Panc1 (cell line): ENCODE measurements around the gene MAEA. TPM values are rescaled to one million over a fixed set of nuclear protein-coding genes. Genes with fewer than 3 reads are reported as not detected.

Experiments used
- ATAC-seq: fragments of 200-7000 bp; cut with Tn5 transposase; 2 replicates; pipeline ENCODE4 v1.9.1; 2020; ENCODE audit warnings: mild to moderate bottlenecking, moderate library complexity
- BruUV-seq: library from RNA; stranded (reverse); fragments of 400-500 nt; replicated peaks from 2 replicates; lab custom pipeline; 2021; lab: Mats Ljungman, UMichigan
- CTCF ChIA-PET: fragments of 300-600 bp; sonication (Branson Sonifier 250); formaldehyde crosslinking; loops from one replicate; lab custom pipeline; 2022; ENCODE audit warnings: antibody characterized with exemption; lab: Charles Lee
- POLR2A ChIA-PET: fragments of 300-600 bp; sonication (Branson Sonifier 250); formaldehyde crosslinking; loops from one replicate; lab custom pipeline; 2022; ENCODE audit warnings: antibody characterized with exemption; lab: Charles Lee
- DNase-seq: peaks from one replicate; pipeline ENCODE4 v3.0.0-alpha.2; 2010; ENCODE audit warnings: low read depth, low spot score
- H3K27ac ChIP-seq: 2 replicates; pipeline ENCODE4 v1.5.1; 2011; ENCODE audit warnings: mild to moderate bottlenecking, low read length, inconsistent platforms
- H3K27me3 ChIP-seq: fragments of 200-500 bp; sonication (Bioruptor generic); 2 replicates; pipeline ENCODE4 v1.6.0; 2014; ENCODE audit warnings: low read length, inconsistent platforms; ENCODE audit not compliant: control insufficient read depth, insufficient read depth
- H3K36me3 ChIP-seq: fragments of 200-500 bp; sonication (Bioruptor generic); 2 replicates; pipeline ENCODE4 v1.5.1; 2014; ENCODE audit warnings: inconsistent platforms, mild to moderate bottlenecking, low read length, moderate library complexity; ENCODE audit not compliant: control insufficient read depth, insufficient read depth
- H3K4me1 ChIP-seq: 2 replicates; pipeline ENCODE4 v1.5.1; 2011; ENCODE audit warnings: inconsistent platforms, mild to moderate bottlenecking, low read length, moderate library complexity; ENCODE audit not compliant: control insufficient read depth, insufficient read depth
- H3K4me3 ChIP-seq, 2 experiments: 2 replicates each; pipeline ENCODE4 v1.5.1; 2011 to 2012; ENCODE audit warnings: low read depth in 2 of 2, low read length in 2 of 2, mild to moderate bottlenecking in 2 of 2, inconsistent platforms in 1 of 2, moderate library complexity in 1 of 2
- H3K9me3 ChIP-seq: fragments of 200-500 bp; sonication (Bioruptor generic); 2 replicates; pipeline ENCODE4 v1.5.1; 2014; ENCODE audit warnings: low read depth, mild to moderate bottlenecking, inconsistent platforms, low read length, moderate library complexity; ENCODE audit not compliant: control insufficient read depth, insufficient read depth
- CTCF ChIP-seq: fragments of 450-650 bp; IDR thresholded peaks from 2 replicates; pipeline ENCODE4 v1.5.1; 2017; ENCODE audit warnings: mild to moderate bottlenecking
- POLR2AphosphoS5 ChIP-seq: IDR thresholded peaks from 2 replicates; pipeline ENCODE4 v1.6.1; 2012; ENCODE audit warnings: mild to moderate bottlenecking, low read depth, low read length, moderate library complexity
- REST ChIP-seq, 2 experiments: IDR thresholded peaks; 2 replicates each; pipeline ENCODE4 v1.6.1; 2011 to 2012; ENCODE audit warnings: low read depth in 2 of 2, control low read depth in 1 of 2, low read length in 1 of 2, mild to moderate bottlenecking in 1 of 2, moderate library complexity in 1 of 2; ENCODE audit not compliant: insufficient read depth in 1 of 2
- SIN3A ChIP-seq: IDR thresholded peaks from 2 replicates; pipeline ENCODE4 v1.6.1; 2012; ENCODE audit warnings: low read depth, mild to moderate bottlenecking, low read length, moderate library complexity, borderline replicate concordance; ENCODE audit not compliant: insufficient read depth
- TCF7L2 ChIP-seq: IDR thresholded peaks from 2 replicates; pipeline ENCODE4 v1.6.1; 2011; ENCODE audit warnings: mild to moderate bottlenecking, low read depth, low read length, inconsistent platforms
- in situ Hi-C: cut with HindIII; loops from 2 replicates; pipeline ENCODE4 v1.10.0; 2016; ENCODE audit warnings: low sequenced_read_pairs, low pct_unique_long_range_greater_than_20kb
- intact Hi-C: fragments of 100-400 bp; cut with micrococcal nuclease; formaldehyde crosslinking; loops from one replicate; pipeline ENCODE4 v1.10.0; 2022; ENCODE audit not compliant: unreplicated experiment
- total RNA-seq: library from RNA; stranded (reverse); gene quantifications from one replicate; pipeline ENCODE4 v1.2.1, GENCODE V29; 2021; ENCODE audit not compliant: unreplicated experiment

The MAEA gene
- total RNA-seq, 1 experiment from 2014 or later, result 62.3 TPM

GRCh38 chr4:1358421-1359143 lies 68.9 kb downstream of the MAEA start:
- DNase-seq (no peak), ATAC-seq (no peak)
- Histone ChIP-seq H3K4me3 (no peak overlapping the region), H3K4me1 (no peaks in the 10 kb centered on the region), H3K36me3 (no peaks in the 10 kb centered on the region), H3K27ac (no peak overlapping the region), H3K27me3 (no peaks in the 10 kb centered on the region), H3K9me3 (no peaks in the 10 kb centered on the region)
- intact Hi-C loops (loop anchor here (5.0 kb wide), 2 partner anchors 154 to 269 kb away; no protein-coding TSS in a partner anchor), in situ Hi-C loops (no loop called here)
- no TSS peak for BruUV-seq
- ChIA-PET POLR2A (no interaction called here), CTCF (no interaction called here)
- TF ChIP-seq REST (IDR thresholded peaks at IDR 0.05; ENCODE audit: insufficient read depth in 1 of 2, low read depth in 2 of 2, low read length in 1 of 2) (no peak), TCF7L2 (no peak), CTCF (no peak), POLR2AphosphoS5 (no peak), SIN3A (no peak)

- Histone ChIP-seq H3K9me3 (no peaks in the 10 kb centered on the region), H3K36me3 (no peaks in the 10 kb centered on the region), H3K4me3 (no peak overlapping the region), H3K27me3 (no peaks in the 10 kb centered on the region), H3K27ac (no peak overlapping the region), H3K4me1 (no peaks in the 10 kb centered on the region)
- ATAC-seq, result no peak
- TF ChIP-seq POLR2AphosphoS5, result no peak
- in situ Hi-C loops (no loop called here), intact Hi-C loops (loop anchor here (5.0 kb wide), 2 partner anchors 153 to 268 kb away; no protein-coding TSS in a partner anchor)
- CTCF ChIA-PET, result no interaction called here
- DNase-seq, result no peak
- POLR2A ChIA-PET, result no interaction called here
- no TSS peak for BruUV-seq
Measured at GRCh38 chr4:1359144-1359501, 69.4 kb downstream of the MAEA start.

GRCh38 chr4:1359976-1360375 lies 70.3 kb downstream of the MAEA start:
- no TSS peak for BruUV-seq
- Histone ChIP-seq H3K27ac (no peak overlapping the region), H3K36me3 (no peaks in the 10 kb centered on the region), H3K4me1 (no peaks in the 10 kb centered on the region), H3K27me3 (no peaks in the 10 kb centered on the region), H3K9me3 (no peaks in the 10 kb centered on the region), H3K4me3 (no peak overlapping the region)
- in situ Hi-C loops (no loop called here), intact Hi-C loops (loop anchor here (5.0 kb wide), 2 partner anchors 152 to 267 kb away; no protein-coding TSS in a partner anchor)
- ChIA-PET POLR2A (no interaction called here), CTCF (no interaction called here)
- DNase-seq (no peak), ATAC-seq (no peak)
- TF ChIP-seq REST (IDR thresholded peaks at IDR 0.05; ENCODE audit: insufficient read depth in 1 of 2, low read depth in 2 of 2, low read length in 1 of 2), result no peak
- TF ChIP-seq SIN3A, result no peak
- no peak for TF ChIP-seq TCF7L2
- TF ChIP-seq CTCF, result no peak
- TF ChIP-seq POLR2AphosphoS5, result no peak
